CD4-positive, alpha-beta T cell (primary cell): Measurements from ENCODE around the gene RSRC1. TPM values are rescaled to one million over a fixed set of nuclear protein-coding genes. Genes with fewer than 3 reads are reported as not detected.

Source experiments
- ATAC-seq: fragments of 200-7000 bp; cut with Tn5 transposase; one replicate; pipeline ENCODE4 v1.10.0; 2022; ENCODE audit warnings: mild to moderate bottlenecking; ENCODE audit not compliant: poor library complexity
- CTCF ChIA-PET: fragments of 350-600 bp; sonication (Branson Sonifier 250); formaldehyde crosslinking; loops from one replicate; lab custom pipeline; 2021; ENCODE audit warnings: antibody characterized with exemption, inconsistent platforms; lab: Charles Lee
- POLR2A ChIA-PET: fragments of 350-600 bp; sonication (Branson Sonifier 250); formaldehyde crosslinking; loops from one replicate; lab custom pipeline; 2021; ENCODE audit warnings: antibody characterized with exemption, inconsistent platforms; lab: Charles Lee
- DNase-seq, 14 experiments: peaks; one replicate each; pipeline ENCODE4 v3.0.0-alpha.2; 2013 to 2020; ENCODE audit warnings: mixed read lengths in 2 of 14
- H3K27ac ChIP-seq, 2 donors: one replicate each; pipeline versions ENCODE4 v1.5.1 to v1.7.0; 2013; ENCODE audit warnings: low read length in 2 of 2, low read depth in 1 of 2, mild to moderate bottlenecking in 1 of 2
- H3K27me3 ChIP-seq, 2 experiments: 1 replicate in 1 of 2; 2 replicates in 1 of 2; pipeline versions ENCODE4 v1.6.1 to v1.7.0; 2013; ENCODE audit warnings: low read length in 2 of 2, control low read depth in 1 of 2, mild to moderate bottlenecking in 1 of 2, moderate library complexity in 1 of 2; ENCODE audit not compliant: insufficient read depth in 2 of 2, control insufficient read depth in 1 of 2
- H3K36me3 ChIP-seq: one replicate; pipeline ENCODE4 v1.6.1; 2013; ENCODE audit warnings: low read length, control low read depth; ENCODE audit not compliant: insufficient read depth
- H3K4me1 ChIP-seq: one replicate; pipeline ENCODE4 v1.6.1; 2013; ENCODE audit warnings: low read length, control low read depth; ENCODE audit not compliant: insufficient read depth
- H3K4me3 ChIP-seq: one replicate; pipeline ENCODE4 v1.5.1; 2013; ENCODE audit warnings: mild to moderate bottlenecking, low read length, moderate library complexity
- H3K9me3 ChIP-seq, 2 experiments: 1 replicate in 1 of 2; 2 replicates in 1 of 2; pipeline versions ENCODE4 v1.6.1 to v1.7.0; 2013; ENCODE audit warnings: low read length in 2 of 2, mild to moderate bottlenecking in 2 of 2, control low read depth in 1 of 2, moderate library complexity in 1 of 2; ENCODE audit not compliant: control insufficient read depth in 1 of 2, insufficient read depth in 1 of 2
- H3K27ac Mint-ChIP-seq: one replicate; pipeline ENCODE4 v1.8.0; 2020; ENCODE audit warnings: mixed read lengths
- H3K27me3 Mint-ChIP-seq: one replicate; pipeline ENCODE4 v1.8.0; 2021; ENCODE audit warnings: mixed read lengths
- H3K36me3 Mint-ChIP-seq: one replicate; pipeline ENCODE4 v1.8.0; 2021; ENCODE audit warnings: low read depth, mixed read lengths
- H3K4me1 Mint-ChIP-seq: one replicate; pipeline ENCODE4 v1.8.0; 2021; ENCODE audit warnings: low read depth, mixed read lengths
- H3K4me3 Mint-ChIP-seq: one replicate; pipeline ENCODE4 v1.8.0; 2020; ENCODE audit warnings: mild to moderate bottlenecking, mixed read lengths
- H3K9me3 Mint-ChIP-seq: one replicate; pipeline ENCODE4 v1.8.0; 2020; ENCODE audit warnings: mixed read lengths
- CTCF ChIP-seq: fragments of 200-600 bp; IDR thresholded peaks from one replicate; pipeline ENCODE4 v1.8.0; 2022; ENCODE audit warnings: antibody characterized with exemption, mild to moderate bottlenecking
- intact Hi-C, 2 experiments: fragments of 100-400 bp; cut with DNase I in 1 of 2; cut with micrococcal nuclease in 1 of 2; formaldehyde crosslinking; loops; one replicate each; pipeline versions ENCODE4 v1.15.1 to v1.9.0; 2023 to 2025; cut with DNase I, micrococcal nuclease
- total RNA-seq, 174 experiments: library from RNA in 2 of 174; stranded (reverse) in 2 of 174; gene quantifications; one replicate each; pipeline ENCODE4 v1.2.3 and lab custom pipeline; 2021 to 2026

Gene RSRC1
- total RNA-seq, 2 experiments from 2014 or later = 22.3 to 24.6 TPM

DNA sequence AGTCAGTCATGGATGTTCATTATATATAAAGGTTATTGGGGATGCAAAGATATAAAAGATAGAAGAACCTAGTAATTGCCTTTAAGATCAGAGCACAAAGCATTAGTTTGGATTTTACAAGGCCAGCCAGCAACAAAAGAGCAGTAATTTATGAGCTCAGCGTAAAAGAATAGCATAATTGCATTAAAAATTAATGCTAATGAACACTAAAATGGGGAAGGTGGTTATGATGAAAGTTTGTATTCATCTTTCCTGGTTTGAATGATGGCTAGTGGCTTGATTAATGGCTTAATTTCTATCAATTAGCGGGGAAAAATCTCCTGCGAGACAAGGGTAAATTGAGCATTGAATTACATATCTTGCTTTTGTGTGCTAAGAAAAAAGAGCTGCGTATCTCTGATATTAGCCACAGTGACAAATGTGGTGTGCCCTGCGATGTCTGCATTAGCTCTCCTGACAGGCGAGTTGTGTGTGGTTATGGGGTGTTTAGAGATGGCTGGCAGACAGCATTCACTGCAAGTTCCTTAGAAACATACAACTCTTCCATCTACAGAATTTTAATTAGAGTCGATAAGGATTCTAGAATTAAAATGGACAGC lies 418.3 kb downstream of the RSRC1 start:
- Mint-ChIP-seq H3K4me1 (no peaks in the 10 kb centered on the region), H3K4me3 (no peak overlapping the region), H3K36me3 (no peaks in the 10 kb centered on the region), H3K9me3 (no peaks in the 10 kb centered on the region), H3K27ac (no peak overlapping the region), H3K27me3 (no peaks in the 10 kb centered on the region)
- Histone ChIP-seq H3K36me3 (no peaks in the 10 kb centered on the region), H3K27ac (no peak overlapping the region), H3K4me1 (no peaks in the 10 kb centered on the region), H3K27me3 (no peaks in the 10 kb centered on the region), H3K9me3 (no peaks in the 10 kb centered on the region), H3K4me3 (no peak overlapping the region)
- intact Hi-C loops = no loop called here
- ChIA-PET POLR2A (no interaction called here), CTCF (no interaction called here)
- DNase-seq (no peak), ATAC-seq (no peak)
- no peak for TF ChIP-seq CTCF

DNA sequence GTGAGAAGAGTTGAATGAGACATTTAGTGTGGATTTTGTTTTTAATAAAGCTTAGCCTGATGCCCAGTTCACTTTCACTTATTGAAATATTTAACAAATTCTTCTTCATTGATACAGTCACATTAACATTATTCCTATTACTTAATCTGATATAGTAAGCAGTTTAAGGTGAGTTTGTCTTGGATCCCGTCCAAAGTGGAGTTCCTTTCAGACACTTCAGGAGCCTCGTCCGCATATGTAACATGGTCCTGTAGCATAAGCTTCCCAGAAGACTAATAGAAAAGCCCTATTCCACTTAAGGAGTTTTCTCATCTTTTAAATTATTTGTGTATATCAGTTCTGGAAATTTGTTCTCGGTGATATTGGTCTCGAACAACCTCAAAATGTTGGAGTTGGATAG lies 421.4 kb downstream of the RSRC1 start:
- no peak overlapping the region for H3K27ac Mint-ChIP-seq
- ChIA-PET POLR2A (no interaction called here), CTCF (no interaction called here)
- H3K9me3 ChIP-seq = no peaks in the 10 kb centered on the region
- no peaks in the 10 kb centered on the region for H3K36me3 ChIP-seq
- ATAC-seq = no peak
- no peaks in the 10 kb centered on the region for H3K36me3 Mint-ChIP-seq
- no peaks in the 10 kb centered on the region for H3K4me1 ChIP-seq
- TF ChIP-seq CTCF = no peak
- no peaks in the 10 kb centered on the region for H3K27me3 ChIP-seq
- no peak overlapping the region for H3K4me3 ChIP-seq
- no peak overlapping the region for H3K27ac ChIP-seq
- no peak for DNase-seq
- no peak overlapping the region for H3K4me3 Mint-ChIP-seq
- intact Hi-C loops = loop anchor here in 1 of 2 experiments (2.0 kb wide), 1 partner anchor 913 kb away; no protein-coding TSS in a partner anchor
- H3K4me1 Mint-ChIP-seq = no peaks in the 10 kb centered on the region
- H3K27me3 Mint-ChIP-seq = no peaks in the 10 kb centered on the region
- H3K9me3 Mint-ChIP-seq = no peaks in the 10 kb centered on the region

DNA sequence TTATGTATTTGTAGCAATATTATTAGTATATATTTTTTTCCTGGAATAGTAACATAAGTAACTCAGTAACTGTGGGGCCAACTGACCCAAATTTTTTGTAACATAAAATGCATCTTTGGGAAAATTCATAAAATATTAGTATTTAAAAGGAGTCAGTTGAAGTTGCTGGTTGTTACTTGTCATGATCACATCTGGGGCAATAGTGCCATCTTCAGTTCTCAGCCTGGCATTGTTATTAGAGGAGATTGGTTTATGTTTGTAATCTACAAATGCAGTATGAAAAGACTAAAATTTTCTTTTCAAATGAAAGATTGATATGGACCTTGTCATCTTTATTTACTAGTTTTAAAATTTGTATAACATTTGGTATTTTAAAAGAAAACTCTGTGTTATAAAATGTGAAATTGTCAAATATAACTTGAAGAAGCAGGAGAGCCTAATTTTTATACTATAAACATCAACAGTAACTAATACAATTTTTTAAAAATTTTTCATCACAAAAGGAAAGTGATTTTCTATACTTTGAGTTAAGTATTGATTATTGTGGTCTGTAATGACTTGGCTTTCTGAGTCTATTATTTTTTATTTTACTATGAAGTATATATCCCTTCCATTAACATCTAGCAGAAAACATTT lies 422.3 kb downstream of the RSRC1 start:
- peak in 4 of 14 experiments; percentile 3 to 38 (median 22) for DNase-seq
- no peak overlapping the region for H3K4me3 ChIP-seq
- intact Hi-C loops = loop anchor here in 1 of 2 experiments (1.0 kb wide), 1 partner anchor 914 kb away; no protein-coding TSS in a partner anchor
- no peaks in the 10 kb centered on the region for H3K27me3 ChIP-seq
- TF ChIP-seq CTCF = no peak
- H3K27ac Mint-ChIP-seq = no peak overlapping the region
- CTCF ChIA-PET = no interaction called here
- H3K36me3 ChIP-seq = no peaks in the 10 kb centered on the region
- H3K9me3 Mint-ChIP-seq = no peaks in the 10 kb centered on the region
- H3K4me1 ChIP-seq = no peaks in the 10 kb centered on the region
- ATAC-seq = no peak
- H3K9me3 ChIP-seq = no peaks in the 10 kb centered on the region
- no peaks in the 10 kb centered on the region for H3K36me3 Mint-ChIP-seq
- H3K27me3 Mint-ChIP-seq = no peaks in the 10 kb centered on the region
- H3K4me3 Mint-ChIP-seq = no peak overlapping the region
- POLR2A ChIA-PET = no interaction called here
- H3K27ac ChIP-seq = no peak overlapping the region
- H3K4me1 Mint-ChIP-seq = no peaks in the 10 kb centered on the region
